ENCODE results near the gene PCDHB9. TPM values are rescaled to one million over a fixed set of nuclear protein-coding genes. Genes with fewer than 3 reads are reported as not detected.
"Not testable (repeated sequence)": the region's sequence is repeated elsewhere in the genome, so short reads cannot be mapped to it uniquely, and the experiment has no call there.

PCDHB9 gene
- total RNA-seq: 5.5 and 7.0 TPM in 2 replicates
- long read RNA-seq, partial matches to known transcripts: 0 of 1 reads
- long read RNA-seq, other reads (novel, unspliced or antisense): 0 of 1 reads

DNA sequence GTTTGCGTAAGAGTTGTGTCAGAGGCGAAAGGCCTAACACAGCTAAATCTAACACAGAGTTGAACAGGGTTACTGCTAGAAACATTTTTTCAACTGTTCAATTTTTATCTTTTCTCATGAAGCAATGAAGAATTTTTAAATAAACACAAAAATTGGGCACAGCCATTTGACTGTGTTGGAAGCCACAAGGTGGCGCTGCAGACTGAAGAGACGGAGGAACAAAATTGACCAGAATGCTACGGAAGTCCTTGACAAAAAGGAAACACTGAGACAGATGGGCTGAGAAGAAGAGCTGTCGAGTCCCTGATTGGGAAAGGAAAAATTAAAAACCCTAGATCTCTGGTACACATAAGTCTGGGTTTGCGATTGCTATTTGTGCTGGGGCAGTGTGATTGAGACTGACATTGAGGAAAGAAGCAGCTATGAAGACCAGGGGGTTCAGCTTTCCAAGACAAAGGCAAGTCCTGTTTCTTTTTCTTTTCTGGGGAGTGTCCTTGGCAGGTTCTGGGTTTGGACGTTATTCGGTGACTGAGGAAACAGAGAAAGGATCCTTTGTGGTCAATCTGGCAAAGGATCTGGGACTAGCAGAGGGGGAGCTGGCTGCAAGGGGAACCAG, at the start of gene PCDHB9:
Gene PCDHB9 (plus strand): TSS at position 265 of the 616 bp plus-strand sequence. CDS start 158 bp downstream, at position 423.
- Mint-ChIP-seq H3K4me3 (peak within 1 kb of the TSS; percentile 42), H3K9me3 (peaks cover 33% of the 10 kb centered on the region), H3K4me1 (peaks cover 16% of the 10 kb centered on the region), H3K27ac (ENCODE audit: unreplicated experiment) (peak within 1 kb of the TSS; percentile 22), H3K27me3 (ENCODE audit: low read depth) (peaks cover 4% of the 10 kb centered on the region), H3K36me3 (ENCODE audit: low read depth) (peaks cover 68% of the 10 kb centered on the region)
- DNase-seq (ENCODE audit: low read depth, low spot score): peak; percentile 15
- TF ChIP-seq CTCF (conservative IDR thresholded peaks at IDR 0.05): peak; percentile 58

- DNase-seq (ENCODE audit: low read depth, low spot score); H3K4me1 Mint-ChIP-seq; H3K4me3 Mint-ChIP-seq; H3K27me3 Mint-ChIP-seq (ENCODE audit: low read depth); H3K27ac Mint-ChIP-seq (ENCODE audit: unreplicated experiment): not testable (repeated sequence)
- Mint-ChIP-seq H3K9me3 (peaks cover 25% of the 10 kb centered on the region), H3K36me3 (ENCODE audit: low read depth) (peaks cover 48% of the 10 kb centered on the region)
Observed at GRCh38 chr5:141137346-141137745, 49.6 kb upstream of the PCDHB9 start.

GRCh38 chr5:141149812-141150211, 37.1 kb upstream of the PCDHB9 start, which contains the start of gene PCDHB6:
PCDHB6 (plus strand) TSS chr5:141150057; CDS start chr5:141150258, 201 bp downstream.
- H3K4me3 Mint-ChIP-seq: no peak within 1 kb of the TSS
- DNase-seq (ENCODE audit: low read depth, low spot score): no peak
- H3K9me3 Mint-ChIP-seq: peaks cover 18% of the 10 kb centered on the region
- no peaks in the 10 kb centered on the region for H3K27me3 Mint-ChIP-seq (ENCODE audit: low read depth)
- no peak for TF ChIP-seq CTCF (conservative IDR thresholded peaks at IDR 0.05)
- H3K27ac Mint-ChIP-seq (ENCODE audit: unreplicated experiment): no peak within 1 kb of the TSS
- H3K4me1 Mint-ChIP-seq: no peaks in the 10 kb centered on the region
- H3K36me3 Mint-ChIP-seq (ENCODE audit: low read depth): peaks cover 34% of the 10 kb centered on the region

DNA sequence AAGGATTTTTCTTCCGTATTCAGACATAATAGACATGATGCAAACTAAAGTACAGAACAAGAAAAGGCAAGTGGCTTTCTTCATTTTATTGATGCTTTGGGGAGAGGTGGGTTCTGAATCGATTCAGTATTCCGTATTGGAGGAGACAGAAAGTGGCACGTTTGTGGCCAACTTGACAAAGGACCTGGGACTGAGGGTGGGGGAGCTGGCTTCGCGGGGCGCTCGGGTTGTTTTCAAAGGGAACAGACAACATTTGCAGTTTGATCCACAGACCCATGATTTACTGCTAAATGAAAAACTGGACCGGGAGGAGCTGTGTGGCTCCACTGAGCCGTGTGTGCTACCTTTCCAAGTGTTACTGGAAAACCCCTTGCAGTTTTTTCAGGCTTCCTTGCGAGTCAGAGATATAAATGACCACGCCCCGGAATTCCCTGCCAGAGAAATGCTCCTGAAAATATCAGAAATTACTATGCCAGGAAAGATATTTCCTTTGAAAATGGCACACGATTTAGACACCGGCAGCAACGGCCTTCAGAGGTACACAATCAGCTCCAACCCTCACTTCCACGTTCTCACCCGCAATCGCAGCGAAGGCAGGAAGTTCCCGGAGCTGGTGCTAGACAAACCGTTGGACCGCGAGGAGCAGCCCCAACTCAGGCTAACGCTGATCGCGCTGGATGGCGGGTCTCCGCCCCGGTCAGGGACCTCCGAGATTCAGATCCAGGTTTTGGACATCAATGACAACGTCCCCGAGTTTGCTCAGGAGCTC, 36.6 kb upstream of the PCDHB9 start:
- H3K9me3 Mint-ChIP-seq: peaks cover 18% of the 10 kb centered on the region
- TF ChIP-seq CTCF (conservative IDR thresholded peaks at IDR 0.05): no peak
- no peak overlapping the region for H3K27ac Mint-ChIP-seq (ENCODE audit: unreplicated experiment)
- peaks cover 36% of the 10 kb centered on the region for H3K36me3 Mint-ChIP-seq (ENCODE audit: low read depth)
- no peaks in the 10 kb centered on the region for H3K4me1 Mint-ChIP-seq
- DNase-seq (ENCODE audit: low read depth, low spot score): no peak
- H3K4me3 Mint-ChIP-seq: no peak overlapping the region
- H3K27me3 Mint-ChIP-seq (ENCODE audit: low read depth): no peaks in the 10 kb centered on the region

GRCh38 chr5:141150993-141151325, 36.0 kb upstream of the PCDHB9 start:
- no peaks in the 10 kb centered on the region for H3K4me1 Mint-ChIP-seq
- H3K27me3 Mint-ChIP-seq (ENCODE audit: low read depth): no peaks in the 10 kb centered on the region
- DNase-seq (ENCODE audit: low read depth, low spot score): no peak
- no peak overlapping the region for H3K27ac Mint-ChIP-seq (ENCODE audit: unreplicated experiment)
- peaks cover 19% of the 10 kb centered on the region for H3K9me3 Mint-ChIP-seq
- no peak for TF ChIP-seq CTCF (conservative IDR thresholded peaks at IDR 0.05)
- no peak overlapping the region for H3K4me3 Mint-ChIP-seq
- H3K36me3 Mint-ChIP-seq (ENCODE audit: low read depth): peaks cover 37% of the 10 kb centered on the region

DNA sequence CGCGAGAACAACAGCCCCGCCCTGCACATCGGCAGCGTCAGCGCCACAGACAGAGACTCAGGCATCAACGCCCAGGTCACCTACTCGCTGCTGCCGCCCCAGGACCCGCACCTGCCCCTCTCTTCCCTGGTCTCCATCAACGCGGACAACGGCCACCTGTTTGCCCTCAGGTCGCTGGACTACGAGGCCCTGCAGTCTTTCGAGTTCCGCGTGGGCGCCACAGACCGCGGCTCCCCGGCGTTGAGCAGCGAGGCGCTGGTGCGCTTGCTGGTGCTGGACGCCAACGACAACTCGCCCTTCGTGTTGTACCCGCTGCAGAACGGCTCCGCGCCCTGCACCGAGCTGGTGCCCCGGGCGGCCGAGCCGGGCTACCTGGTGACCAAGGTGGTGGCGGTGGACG, 35.3 kb upstream of the PCDHB9 start:
- H3K36me3 Mint-ChIP-seq (ENCODE audit: low read depth): peaks cover 44% of the 10 kb centered on the region
- H3K4me3 Mint-ChIP-seq; H3K4me1 Mint-ChIP-seq; DNase-seq (ENCODE audit: low read depth, low spot score); H3K27me3 Mint-ChIP-seq (ENCODE audit: low read depth); H3K27ac Mint-ChIP-seq (ENCODE audit: unreplicated experiment): not testable (repeated sequence)
- peaks cover 24% of the 10 kb centered on the region for H3K9me3 Mint-ChIP-seq

- not testable (repeated sequence) for H3K27me3 Mint-ChIP-seq (ENCODE audit: low read depth); H3K4me3 Mint-ChIP-seq; DNase-seq (ENCODE audit: low read depth, low spot score); H3K4me1 Mint-ChIP-seq; H3K27ac Mint-ChIP-seq (ENCODE audit: unreplicated experiment)
- H3K36me3 Mint-ChIP-seq (ENCODE audit: low read depth): peaks cover 49% of the 10 kb centered on the region
- peaks cover 25% of the 10 kb centered on the region for H3K9me3 Mint-ChIP-seq
Observed at GRCh38 chr5:141152096-141152495, 34.9 kb upstream of the PCDHB9 start.
